Skeletal muscle satellite cell (primary cell): ENCODE data around the gene CLVS2.

ENCODE experiments used
- H3K27me3 ChIP-seq: 2 replicates; pipeline ENCODE4 v1.7.0; 2013; ENCODE audit warnings: low read length; ENCODE audit not compliant: control insufficient read depth, insufficient read depth
- H3K36me3 ChIP-seq: 2 replicates; pipeline ENCODE4 v1.7.0; 2013; ENCODE audit warnings: mild to moderate bottlenecking, control low read depth, low read length; ENCODE audit not compliant: insufficient read depth
- H3K4me1 ChIP-seq: 2 replicates; pipeline ENCODE4 v1.7.0; 2013; ENCODE audit warnings: low read length; ENCODE audit not compliant: control insufficient read depth, insufficient read depth
- H3K4me2 ChIP-seq: 2 replicates; pipeline ENCODE4 v1.7.0; 2013; ENCODE audit warnings: mild to moderate bottlenecking, low read length
- H3K4me3 ChIP-seq: 2 replicates; pipeline ENCODE4 v1.7.0; 2013; ENCODE audit warnings: low read length
- H3K9ac ChIP-seq: 2 replicates; pipeline ENCODE4 v1.7.0; 2013; ENCODE audit warnings: mild to moderate bottlenecking, low read depth, low read length, moderate library complexity
- H3K9me3 ChIP-seq: replicated peaks from 2 replicates; pipeline ENCODE4 v1.7.0; 2013; ENCODE audit warnings: mild to moderate bottlenecking, control low read depth, low read length

CLVS2 gene

DNA sequence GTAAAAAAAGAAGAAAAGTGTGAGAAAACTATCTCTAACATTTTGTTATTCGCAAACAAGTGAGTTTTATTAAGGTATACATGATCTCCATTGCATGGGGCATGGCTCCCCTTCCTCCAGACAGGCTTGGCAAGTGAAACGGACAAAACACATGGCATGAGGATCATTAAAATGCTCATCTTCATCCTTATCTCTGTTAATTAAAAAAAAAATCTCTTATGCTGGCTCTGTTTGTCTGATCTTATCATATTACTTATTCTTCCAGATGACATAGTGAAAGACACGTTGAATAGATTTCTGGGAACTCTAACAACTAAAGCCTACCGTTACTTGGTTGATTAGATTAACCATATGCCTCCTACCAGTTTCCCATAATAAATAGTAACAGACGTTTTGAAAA lies 89.4 kb downstream of the CLVS2 start:
- H3K4me2 ChIP-seq: no peak overlapping the region

GRCh38 chr6:123089226-123089625 lies 93.2 kb downstream of the CLVS2 start:
- peaks cover 42% of the 10 kb centered on the region for H3K4me1 ChIP-seq
- H3K36me3 ChIP-seq: no peaks in the 10 kb centered on the region
- no peaks in the 10 kb centered on the region for H3K27me3 ChIP-seq
- H3K9me3 ChIP-seq: no peaks in the 10 kb centered on the region
- no peak overlapping the region for H3K9ac ChIP-seq
- H3K4me2 ChIP-seq: no peak overlapping the region
- no peak overlapping the region for H3K4me3 ChIP-seq

More for the DNA sequence above, 89.4 kb downstream of the CLVS2 start:
- H3K27me3 ChIP-seq: no peaks in the 10 kb centered on the region
- no peak overlapping the region for H3K4me3 ChIP-seq
- H3K36me3 ChIP-seq: no peaks in the 10 kb centered on the region
- H3K9ac ChIP-seq: no peak overlapping the region
- peaks cover 14% of the 10 kb centered on the region for H3K4me1 ChIP-seq
- H3K9me3 ChIP-seq: no peaks in the 10 kb centered on the region

DNA sequence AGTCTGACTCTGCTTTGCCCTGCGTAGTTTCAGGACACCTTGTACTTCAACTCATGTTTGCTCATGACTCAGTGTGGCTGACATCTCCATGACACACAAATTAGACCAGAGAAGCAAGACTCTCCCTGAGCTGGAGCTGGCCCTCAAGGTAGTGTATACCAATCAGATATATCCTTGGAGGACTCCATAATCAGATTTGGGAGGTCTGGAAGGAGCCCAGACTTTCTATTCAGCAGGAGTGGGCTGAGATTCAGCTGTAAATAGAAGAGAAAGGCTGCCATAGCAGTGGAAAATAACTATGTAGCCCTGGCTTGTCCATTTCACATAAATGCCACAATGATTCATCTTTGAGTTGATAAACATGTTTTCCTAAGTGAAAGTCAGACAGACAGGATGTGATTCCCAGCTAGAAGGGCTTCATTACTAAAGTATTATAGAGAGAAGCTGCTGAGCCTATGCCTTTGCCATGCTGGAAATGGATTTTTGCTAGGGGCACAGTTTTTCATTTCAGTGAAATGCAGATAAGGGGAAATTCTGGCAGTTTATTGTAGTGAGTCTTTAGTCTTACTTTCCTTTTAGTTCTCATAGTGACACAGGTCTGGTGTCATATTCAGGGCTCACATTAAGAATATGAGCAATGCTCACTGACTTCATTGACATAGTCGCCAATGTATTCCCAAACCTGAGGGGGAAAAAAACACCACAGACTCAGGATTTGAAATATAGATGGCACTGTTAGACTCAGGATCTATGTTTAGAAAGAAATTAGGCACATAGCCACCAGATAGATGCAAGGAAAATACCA lies 95.3 kb downstream of the CLVS2 start:
- H3K4me3 ChIP-seq: peak overlapping the region; percentile 53

GRCh38 chr6:123091896-123092271 lies 95.8 kb downstream of the CLVS2 start:
- peak overlapping the region; percentile 79 for H3K9ac ChIP-seq
- peaks cover 42% of the 10 kb centered on the region for H3K4me1 ChIP-seq
- H3K36me3 ChIP-seq: no peaks in the 10 kb centered on the region
- no peaks in the 10 kb centered on the region for H3K27me3 ChIP-seq
- peak overlapping the region; percentile 75 for H3K4me2 ChIP-seq
- no peaks in the 10 kb centered on the region for H3K9me3 ChIP-seq
- H3K4me3 ChIP-seq: no peak overlapping the region

More for the DNA sequence above, 95.3 kb downstream of the CLVS2 start:
- peak overlapping the region; percentile 79 for H3K9ac ChIP-seq
- H3K9me3 ChIP-seq: no peaks in the 10 kb centered on the region
- H3K4me1 ChIP-seq: peaks cover 42% of the 10 kb centered on the region
- peak overlapping the region; percentile 75 for H3K4me2 ChIP-seq
- no peaks in the 10 kb centered on the region for H3K36me3 ChIP-seq
- H3K27me3 ChIP-seq: no peaks in the 10 kb centered on the region

DNA sequence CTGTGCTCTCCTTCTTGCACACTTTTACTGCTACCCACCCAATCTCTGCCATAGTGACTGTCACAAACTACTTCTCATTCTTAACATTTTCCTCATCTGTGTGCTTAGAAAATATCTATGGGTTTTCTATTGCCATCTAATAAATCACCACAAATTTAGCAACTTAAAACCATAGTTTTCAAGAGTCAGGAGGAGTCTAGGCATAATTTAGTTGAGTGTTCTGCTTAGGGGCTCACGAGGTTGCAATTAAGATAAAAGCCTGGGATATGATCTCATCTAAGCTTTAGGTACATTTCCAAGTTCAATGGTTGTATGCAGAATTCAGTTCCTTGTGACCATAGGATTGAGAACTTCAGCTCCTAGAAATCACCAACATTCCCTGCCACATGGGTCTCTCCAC lies 98.8 kb downstream of the CLVS2 start:
- H3K27me3 ChIP-seq: no peaks in the 10 kb centered on the region

DNA sequence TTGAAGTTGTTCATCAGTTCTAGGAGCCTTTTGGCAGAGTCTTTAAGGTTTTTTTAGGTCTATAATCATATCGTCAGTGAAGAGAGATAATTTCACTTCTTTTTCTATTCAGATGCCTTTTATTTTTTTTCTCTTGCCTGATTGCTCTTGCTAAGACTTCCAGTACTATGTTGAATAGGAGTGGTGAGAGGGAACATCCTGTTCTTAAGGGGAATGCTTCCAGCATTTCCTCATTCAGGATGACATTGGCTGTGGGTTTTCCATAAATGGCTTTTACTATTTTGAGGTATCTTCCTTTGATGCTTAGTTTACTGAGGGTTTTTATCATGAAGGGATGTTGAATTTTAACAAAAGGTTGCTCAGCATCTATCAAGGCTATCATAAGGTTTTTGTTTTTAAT lies 109.5 kb downstream of the CLVS2 start:
- no peak overlapping the region for H3K4me2 ChIP-seq
- no peaks in the 10 kb centered on the region for H3K9me3 ChIP-seq
- no peak overlapping the region for H3K9ac ChIP-seq
- peaks cover 5% of the 10 kb centered on the region for H3K4me1 ChIP-seq
- H3K4me3 ChIP-seq: no peak overlapping the region
- no peaks in the 10 kb centered on the region for H3K36me3 ChIP-seq
- no peaks in the 10 kb centered on the region for H3K27me3 ChIP-seq

More for the DNA sequence above, 98.8 kb downstream of the CLVS2 start:
- no peaks in the 10 kb centered on the region for H3K36me3 ChIP-seq
- no peak overlapping the region for H3K4me2 ChIP-seq
- H3K4me3 ChIP-seq: no peak overlapping the region
- H3K4me1 ChIP-seq: peaks cover 35% of the 10 kb centered on the region
- H3K9me3 ChIP-seq: no peaks in the 10 kb centered on the region
- H3K9ac ChIP-seq: no peak overlapping the region

- Histone ChIP-seq H3K36me3 (no peaks in the 10 kb centered on the region), H3K9ac (no peak overlapping the region), H3K4me2 (no peak overlapping the region), H3K4me3 (no peak overlapping the region), H3K27me3 (no peaks in the 10 kb centered on the region), H3K9me3 (no peaks in the 10 kb centered on the region), H3K4me1 (peaks cover 4% of the 10 kb centered on the region)
Observed at GRCh38 chr6:123116370-123116769, 120.3 kb downstream of the CLVS2 start.

- Histone ChIP-seq H3K4me2 (no peak overlapping the region), H3K4me3 (no peak overlapping the region), H3K27me3 (no peaks in the 10 kb centered on the region), H3K4me1 (peaks cover 4% of the 10 kb centered on the region), H3K36me3 (no peaks in the 10 kb centered on the region), H3K9ac (no peak overlapping the region), H3K9me3 (no peaks in the 10 kb centered on the region)
Observed at GRCh38 chr6:123117145-123117908, 121.3 kb downstream of the CLVS2 start.

GRCh38 chr6:123118811-123119210 lies 122.8 kb downstream of the CLVS2 start:
- H3K4me3 ChIP-seq: no peak overlapping the region
- no peak overlapping the region for H3K4me2 ChIP-seq
- peaks cover 4% of the 10 kb centered on the region for H3K4me1 ChIP-seq
- no peaks in the 10 kb centered on the region for H3K27me3 ChIP-seq
- no peaks in the 10 kb centered on the region for H3K36me3 ChIP-seq
- no peaks in the 10 kb centered on the region for H3K9me3 ChIP-seq
- H3K9ac ChIP-seq: no peak overlapping the region
